ENCODE measurements around the gene RNF167.
"Not testable (repeated sequence)": the region's sequence is repeated elsewhere in the genome, so short reads cannot be mapped to it uniquely, and the experiment has no call there.

RNF167 gene

DNA sequence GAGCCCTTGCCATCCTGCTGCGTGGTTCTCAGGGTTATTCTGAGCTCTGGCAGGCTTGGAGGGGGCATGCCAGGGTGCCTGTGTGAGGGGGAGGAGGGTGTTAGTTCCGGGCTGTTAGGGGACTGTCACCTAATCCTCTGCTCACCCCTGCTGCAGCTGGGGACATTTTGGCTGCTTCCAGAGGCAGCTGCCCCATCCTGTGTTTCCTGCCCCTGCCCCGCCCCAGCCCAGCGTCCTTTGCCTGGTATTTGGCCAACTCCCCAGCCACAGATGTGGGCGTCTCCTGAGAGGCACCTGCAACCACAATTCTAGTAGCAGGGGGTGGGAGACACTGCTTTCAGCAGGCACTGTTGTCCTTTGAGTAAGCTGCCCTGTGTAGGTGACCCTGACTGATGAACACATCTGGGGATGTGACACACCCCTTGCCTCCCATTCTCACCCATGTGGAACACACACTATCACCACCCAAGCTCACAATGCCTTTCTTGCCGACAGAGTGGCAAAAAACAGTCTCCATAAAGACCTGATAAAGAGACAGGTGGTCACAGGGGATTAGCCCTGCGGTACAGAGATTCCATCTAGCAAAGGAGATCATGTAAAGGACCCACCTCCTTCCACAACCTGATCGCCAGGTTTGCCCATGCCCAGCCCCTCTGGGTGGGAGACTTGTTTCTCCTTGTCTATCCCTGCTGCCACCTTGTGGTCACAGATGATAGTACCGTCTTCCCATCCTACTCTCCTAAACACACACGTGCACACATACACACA lies 36.8 kb upstream of the RNF167 start, which contains the start of gene CHRNE:
Gene CHRNE, minus strand, starts transcription at position 48 of the 768 bp plus-strand sequence. Its CDS starts 35 bp downstream, at position 13.
- Histone ChIP-seq H3K9me3 (ENCODE audit: control insufficient read depth in 1 of 2, low read length in 2 of 2) (no peaks in the 10 kb centered on the region), H3K4me1 (ENCODE audit: control insufficient read depth in 1 of 2, insufficient read depth in 2 of 2, low read length in 2 of 2) (peaks cover 19 to 42% of the 10 kb centered on the region in 2 donors), H3K4me3 (ENCODE audit: low read depth in 1 of 2, low read length in 2 of 2) (peak within 1 kb of the TSS in 1 of 2 donors; percentile 7), H3K27ac (ENCODE audit: low read depth, low read length) (no peak within 1 kb of the TSS), H3K9ac (ENCODE audit: low read depth in 1 of 2, low read length in 2 of 2) (peak within 1 kb of the TSS in 1 of 2 donors; percentile 28), H3K27me3 (ENCODE audit: control insufficient read depth in 1 of 2, insufficient read depth in 2 of 2, low read length in 2 of 2) (peaks cover 10 to 13% of the 10 kb centered on the region in 2 donors), H3K36me3 (ENCODE audit: control insufficient read depth in 1 of 2, insufficient read depth in 2 of 2, low read length in 2 of 2) (no peaks in the 10 kb centered on the region)

DNA sequence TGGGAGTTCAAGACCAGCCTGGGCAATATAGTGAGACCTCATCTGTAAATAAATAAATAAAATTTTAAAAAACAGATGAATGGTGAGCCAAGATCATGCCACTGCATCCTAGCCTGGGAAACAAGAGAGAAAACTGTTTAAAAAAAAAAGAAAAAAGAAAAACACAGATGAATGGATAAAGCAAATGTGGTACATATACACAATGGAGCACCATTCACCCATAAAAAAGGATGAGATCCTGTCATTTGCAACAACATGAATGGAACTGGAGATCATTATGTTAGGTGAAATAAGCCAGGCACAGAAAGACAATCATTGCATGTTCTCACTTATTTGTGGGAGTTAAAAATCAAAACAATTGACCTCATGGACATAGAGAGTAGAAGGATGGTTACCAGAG lies 33.4 kb upstream of the RNF167 start:
- not testable (repeated sequence) for H3K36me3 ChIP-seq (ENCODE audit: control insufficient read depth in 1 of 2, insufficient read depth in 2 of 2, low read length in 2 of 2); H3K9ac ChIP-seq (ENCODE audit: low read depth in 1 of 2, low read length in 2 of 2); H3K27me3 ChIP-seq (ENCODE audit: control insufficient read depth in 1 of 2, insufficient read depth in 2 of 2, low read length in 2 of 2); H3K4me3 ChIP-seq (ENCODE audit: low read depth in 1 of 2, low read length in 2 of 2); H3K27ac ChIP-seq (ENCODE audit: low read depth, low read length); H3K9me3 ChIP-seq (ENCODE audit: control insufficient read depth in 1 of 2, low read length in 2 of 2)
- peaks cover 22 to 34% of the 10 kb centered on the region in 2 donors for H3K4me1 ChIP-seq (ENCODE audit: control insufficient read depth in 1 of 2, insufficient read depth in 2 of 2, low read length in 2 of 2)

DNA sequence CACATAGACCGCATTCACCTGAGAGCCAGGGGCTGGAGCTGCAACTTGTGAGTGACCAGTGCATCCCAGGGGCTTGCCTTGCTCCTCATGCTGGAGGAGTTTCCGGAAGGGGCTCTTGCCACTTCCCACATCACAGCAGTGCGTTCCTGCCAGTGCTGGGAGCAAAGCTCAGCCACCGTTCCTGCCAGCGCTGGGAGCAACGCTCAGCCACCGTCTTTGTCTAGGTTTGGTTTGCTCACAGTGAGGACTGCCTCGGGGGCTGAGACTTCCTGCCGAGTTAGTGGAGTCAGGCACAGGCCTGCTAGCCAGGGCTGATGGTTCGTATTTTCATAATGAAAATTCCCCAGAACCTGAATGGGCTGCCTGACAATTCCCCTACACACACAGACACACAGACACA lies 31.8 kb upstream of the RNF167 start:
- Histone ChIP-seq H3K27ac (ENCODE audit: low read depth, low read length) (peak overlapping the region; percentile 13), H3K4me3 (ENCODE audit: low read depth in 1 of 2, low read length in 2 of 2) (no peak overlapping the region), H3K9me3 (ENCODE audit: control insufficient read depth in 1 of 2, low read length in 2 of 2) (no peaks in the 10 kb centered on the region), H3K27me3 (ENCODE audit: control insufficient read depth in 1 of 2, insufficient read depth in 2 of 2, low read length in 2 of 2) (no peaks in the 10 kb centered on the region), H3K9ac (ENCODE audit: low read depth in 1 of 2, low read length in 2 of 2) (no peak overlapping the region), H3K36me3 (ENCODE audit: control insufficient read depth in 1 of 2, insufficient read depth in 2 of 2, low read length in 2 of 2) (no peaks in the 10 kb centered on the region), H3K4me1 (ENCODE audit: control insufficient read depth in 1 of 2, insufficient read depth in 2 of 2, low read length in 2 of 2) (peaks cover 12 to 19% of the 10 kb centered on the region in 2 donors)

DNA sequence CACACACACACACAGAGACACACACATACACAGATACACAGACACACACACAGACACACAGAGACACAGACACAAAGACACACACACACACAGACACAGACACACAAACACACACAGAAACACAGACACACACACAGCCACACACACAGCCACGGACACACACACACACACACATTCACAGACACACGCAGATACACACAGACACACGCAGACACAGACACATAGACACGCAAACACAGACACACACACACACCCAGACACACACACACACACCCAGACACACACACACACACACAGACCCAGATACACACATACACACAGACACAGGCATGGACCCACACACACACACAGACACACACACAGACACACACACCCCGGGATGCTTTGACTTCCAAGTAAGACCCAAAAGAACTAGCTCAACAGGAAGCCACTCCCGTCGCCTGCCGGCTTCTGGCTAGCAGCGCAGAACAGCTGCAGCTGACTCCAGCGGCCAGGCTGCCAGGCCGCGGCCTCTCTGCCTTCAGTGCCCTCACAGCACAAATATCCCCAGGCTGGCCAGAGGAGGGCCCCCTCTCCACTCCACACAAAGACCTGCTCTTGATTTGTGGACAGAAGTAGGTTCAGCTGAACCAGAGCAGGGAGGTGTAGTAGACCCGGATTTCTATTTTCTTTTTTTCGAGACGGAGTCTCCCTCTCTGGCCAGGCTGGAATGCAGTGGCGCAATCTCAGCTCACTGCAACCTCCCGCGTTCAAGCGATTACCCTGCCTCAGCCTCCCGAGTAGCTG lies 31.2 kb upstream of the RNF167 start:
- Histone ChIP-seq H3K4me3 (ENCODE audit: low read depth in 1 of 2, low read length in 2 of 2) (no peak overlapping the region), H3K4me1 (ENCODE audit: control insufficient read depth in 1 of 2, insufficient read depth in 2 of 2, low read length in 2 of 2) (peaks cover 11 to 16% of the 10 kb centered on the region in 2 donors), H3K27me3 (ENCODE audit: control insufficient read depth in 1 of 2, insufficient read depth in 2 of 2, low read length in 2 of 2) (no peaks in the 10 kb centered on the region), H3K36me3 (ENCODE audit: control insufficient read depth in 1 of 2, insufficient read depth in 2 of 2, low read length in 2 of 2) (no peaks in the 10 kb centered on the region), H3K9ac (ENCODE audit: low read depth in 1 of 2, low read length in 2 of 2) (peak overlapping the region in 1 of 2 donors; percentile 63), H3K27ac (ENCODE audit: low read depth, low read length) (peak overlapping the region; percentile 13), H3K9me3 (ENCODE audit: control insufficient read depth in 1 of 2, low read length in 2 of 2) (no peaks in the 10 kb centered on the region)

DNA sequence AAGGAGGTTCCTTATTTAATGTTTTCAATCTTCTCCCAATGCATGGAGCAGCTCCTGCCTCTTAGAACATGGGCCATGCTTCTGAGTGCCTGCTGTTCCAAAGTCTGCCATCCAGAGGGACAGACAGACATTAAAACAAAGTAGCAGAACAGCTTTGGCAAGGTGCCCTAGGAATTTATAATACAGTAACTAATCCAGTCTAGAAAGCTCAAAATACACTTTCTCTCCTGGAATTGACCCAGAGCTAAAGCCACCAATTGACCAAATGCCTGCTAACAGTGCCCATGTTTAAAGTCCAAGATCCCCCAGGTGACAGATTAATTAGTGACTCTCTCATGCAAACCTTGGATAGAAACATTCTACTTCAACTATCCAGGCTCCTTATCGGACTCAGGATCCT lies 26.1 kb upstream of the RNF167 start:
- Histone ChIP-seq H3K9ac (ENCODE audit: low read depth in 1 of 2, low read length in 2 of 2) (no peak overlapping the region), H3K27me3 (ENCODE audit: control insufficient read depth in 1 of 2, insufficient read depth in 2 of 2, low read length in 2 of 2) (no peaks in the 10 kb centered on the region), H3K4me3 (ENCODE audit: low read depth in 1 of 2, low read length in 2 of 2) (no peak overlapping the region), H3K4me1 (ENCODE audit: control insufficient read depth in 1 of 2, insufficient read depth in 2 of 2, low read length in 2 of 2) (peaks cover 5 to 9% of the 10 kb centered on the region in 2 donors), H3K36me3 (ENCODE audit: control insufficient read depth in 1 of 2, insufficient read depth in 2 of 2, low read length in 2 of 2) (no peaks in the 10 kb centered on the region), H3K9me3 (ENCODE audit: control insufficient read depth in 1 of 2, low read length in 2 of 2) (no peaks in the 10 kb centered on the region), H3K27ac (ENCODE audit: low read depth, low read length) (no peak overlapping the region)

DNA sequence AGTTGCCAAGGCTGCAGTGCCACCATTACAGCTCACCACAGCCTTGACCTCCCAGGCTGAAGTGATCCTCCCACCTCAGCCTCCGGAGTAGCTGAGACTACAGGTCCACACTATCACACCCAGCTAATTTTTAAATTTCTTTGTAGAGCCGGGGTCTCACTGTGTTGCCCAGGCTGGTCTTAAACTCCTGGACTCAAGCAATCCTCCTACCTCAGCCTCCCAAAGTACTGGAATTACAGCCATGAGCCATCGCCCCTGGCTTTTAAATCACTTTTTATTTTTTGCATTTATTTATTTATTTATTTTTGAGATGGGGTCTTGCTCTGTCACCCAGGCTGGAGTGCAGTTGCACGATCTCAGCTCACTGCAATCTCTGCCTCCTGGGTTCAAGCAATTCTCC lies 25.5 kb upstream of the RNF167 start:
- H3K36me3 ChIP-seq (ENCODE audit: control insufficient read depth in 1 of 2, insufficient read depth in 2 of 2, low read length in 2 of 2); H3K27ac ChIP-seq (ENCODE audit: low read depth, low read length); H3K4me1 ChIP-seq (ENCODE audit: control insufficient read depth in 1 of 2, insufficient read depth in 2 of 2, low read length in 2 of 2); H3K9me3 ChIP-seq (ENCODE audit: control insufficient read depth in 1 of 2, low read length in 2 of 2); H3K9ac ChIP-seq (ENCODE audit: low read depth in 1 of 2, low read length in 2 of 2); H3K27me3 ChIP-seq (ENCODE audit: control insufficient read depth in 1 of 2, insufficient read depth in 2 of 2, low read length in 2 of 2); H3K4me3 ChIP-seq (ENCODE audit: low read depth in 1 of 2, low read length in 2 of 2): not testable (repeated sequence)

DNA sequence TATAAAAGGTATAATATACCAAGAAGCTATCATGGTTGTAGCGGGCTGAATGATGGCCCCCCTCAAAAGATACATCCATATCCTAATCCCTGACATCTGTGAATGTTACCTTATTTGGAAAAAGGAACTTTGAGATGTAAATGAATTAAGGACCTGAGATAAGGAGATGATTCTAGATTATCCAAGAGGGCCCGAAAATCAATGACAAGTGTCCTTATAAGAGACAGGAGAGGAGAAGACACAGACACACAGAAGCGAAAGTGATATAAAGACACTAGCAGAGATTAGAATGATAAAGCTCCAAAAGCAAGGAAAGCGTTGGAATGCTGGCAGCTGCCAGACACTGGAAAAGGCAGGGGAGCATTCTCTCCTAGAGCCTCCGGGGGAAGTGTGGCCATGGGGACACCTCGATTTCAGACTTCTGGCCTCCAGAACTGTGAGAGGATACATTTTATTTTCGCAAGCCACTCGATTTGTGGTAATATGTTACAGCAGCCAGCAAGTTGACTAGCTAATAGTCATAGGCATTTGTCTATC lies 20.5 kb upstream of the RNF167 start:
- no peaks in the 10 kb centered on the region for H3K4me1 ChIP-seq (ENCODE audit: control insufficient read depth in 1 of 2, insufficient read depth in 2 of 2, low read length in 2 of 2)
- no peak overlapping the region for H3K27ac ChIP-seq (ENCODE audit: low read depth, low read length)
- no peaks in the 10 kb centered on the region for H3K36me3 ChIP-seq (ENCODE audit: control insufficient read depth in 1 of 2, insufficient read depth in 2 of 2, low read length in 2 of 2)
- no peaks in the 10 kb centered on the region for H3K9me3 ChIP-seq (ENCODE audit: control insufficient read depth in 1 of 2, low read length in 2 of 2)
- H3K9ac ChIP-seq (ENCODE audit: low read depth in 1 of 2, low read length in 2 of 2) = no peak overlapping the region
- H3K4me3 ChIP-seq (ENCODE audit: low read depth in 1 of 2, low read length in 2 of 2) = no peak overlapping the region
- no peaks in the 10 kb centered on the region for H3K27me3 ChIP-seq (ENCODE audit: control insufficient read depth in 1 of 2, insufficient read depth in 2 of 2, low read length in 2 of 2)

DNA sequence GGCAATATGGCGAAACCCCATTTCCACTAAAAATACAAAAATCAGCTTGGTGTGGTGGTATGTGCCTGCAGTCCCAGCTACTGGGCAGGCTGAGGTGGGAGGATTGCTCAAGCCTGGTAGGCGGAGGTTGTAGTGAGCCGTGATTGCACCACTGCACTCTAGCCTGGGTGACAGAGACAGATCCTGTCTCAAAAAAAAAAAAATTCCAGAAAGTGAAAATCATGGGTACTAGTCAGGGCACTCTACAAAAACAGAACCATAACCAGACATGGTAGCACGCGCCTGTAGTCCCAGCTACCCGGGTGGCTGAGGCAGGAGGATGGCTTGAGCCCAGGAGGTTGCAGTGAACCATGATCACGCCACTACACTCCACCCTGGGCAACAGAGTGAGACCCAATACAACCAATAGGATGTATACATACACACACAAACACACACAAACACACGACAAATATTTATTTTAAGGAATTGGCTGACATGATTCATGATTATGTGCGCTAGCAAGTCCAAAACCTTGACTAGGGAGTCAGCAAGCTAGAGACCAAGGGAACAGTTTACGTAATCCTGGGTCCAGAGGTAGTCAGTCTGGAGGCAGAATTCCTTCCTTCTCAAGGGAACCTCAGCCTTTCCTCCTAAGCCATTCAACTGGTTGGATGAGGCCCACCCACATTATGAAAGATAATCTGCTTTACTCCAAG lies 19.6 kb upstream of the RNF167 start:
- no peak overlapping the region for H3K9ac ChIP-seq (ENCODE audit: low read depth in 1 of 2, low read length in 2 of 2)
- no peaks in the 10 kb centered on the region for H3K36me3 ChIP-seq (ENCODE audit: control insufficient read depth in 1 of 2, insufficient read depth in 2 of 2, low read length in 2 of 2)
- no peaks in the 10 kb centered on the region for H3K9me3 ChIP-seq (ENCODE audit: control insufficient read depth in 1 of 2, low read length in 2 of 2)
- no peaks in the 10 kb centered on the region for H3K27me3 ChIP-seq (ENCODE audit: control insufficient read depth in 1 of 2, insufficient read depth in 2 of 2, low read length in 2 of 2)
- no peaks in the 10 kb centered on the region for H3K4me1 ChIP-seq (ENCODE audit: control insufficient read depth in 1 of 2, insufficient read depth in 2 of 2, low read length in 2 of 2)
- no peak overlapping the region for H3K27ac ChIP-seq (ENCODE audit: low read depth, low read length)
- no peak overlapping the region for H3K4me3 ChIP-seq (ENCODE audit: low read depth in 1 of 2, low read length in 2 of 2)

DNA sequence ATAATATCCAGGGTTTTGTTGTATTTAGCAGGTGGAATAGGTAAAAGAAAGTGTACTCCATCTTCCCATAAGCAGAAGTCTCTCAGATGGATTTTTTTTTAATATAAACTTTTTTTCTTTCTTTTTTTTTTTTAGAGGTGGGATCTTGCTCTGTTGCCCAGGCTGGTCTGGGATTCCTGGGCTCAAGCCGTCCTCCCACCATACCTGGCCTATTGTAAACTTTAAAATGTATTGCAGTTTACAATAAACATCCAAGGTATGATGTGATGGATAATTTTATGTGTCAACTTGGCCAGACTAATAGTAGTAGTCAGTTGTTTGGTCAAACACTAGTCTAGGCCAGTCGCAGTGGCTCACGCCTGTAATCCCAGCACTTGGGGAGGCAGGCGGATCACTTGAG lies 18.7 kb upstream of the RNF167 start:
- Histone ChIP-seq H3K27ac (ENCODE audit: low read depth, low read length) (no peak overlapping the region), H3K9ac (ENCODE audit: low read depth in 1 of 2, low read length in 2 of 2) (no peak overlapping the region), H3K9me3 (ENCODE audit: control insufficient read depth in 1 of 2, low read length in 2 of 2) (no peaks in the 10 kb centered on the region)

More for the DNA sequence above, 18.7 kb upstream of the RNF167 start:
- Histone ChIP-seq H3K4me1 (ENCODE audit: control insufficient read depth in 1 of 2, insufficient read depth in 2 of 2, low read length in 2 of 2) (no peaks in the 10 kb centered on the region), H3K36me3 (ENCODE audit: control insufficient read depth in 1 of 2, insufficient read depth in 2 of 2, low read length in 2 of 2) (no peaks in the 10 kb centered on the region), H3K27me3 (ENCODE audit: control insufficient read depth in 1 of 2, insufficient read depth in 2 of 2, low read length in 2 of 2) (no peaks in the 10 kb centered on the region), H3K4me3 (ENCODE audit: low read depth in 1 of 2, low read length in 2 of 2) (no peak overlapping the region)

Data from duodenal mucosa (tissue), 2 donors.